ENCODE data around the gene AIFM2. TPM values are rescaled to one million over a fixed set of nuclear protein-coding genes. Genes with fewer than 3 reads are reported as not detected.

Gene AIFM2
- total RNA-seq, 1 donor from 2014 or later = 5.8 TPM

- Mint-ChIP-seq H3K27ac (no peak overlapping the region), H3K27me3 (no peaks in the 10 kb centered on the region), H3K36me3 (peaks cover 27% of the 10 kb centered on the region), H3K4me1 (ENCODE audit: unreplicated experiment) (peaks cover 18% of the 10 kb centered on the region), H3K9me3 (no peaks in the 10 kb centered on the region), H3K4me3 (no peak overlapping the region)
- DNase-seq (ENCODE audit: extremely low spot score, unreplicated experiment) = no peak
- TF ChIP-seq CTCF (conservative IDR thresholded peaks at IDR 0.05) = no peak
Observed at GRCh38 chr10:70158113-70158512, 25.5 kb upstream of the AIFM2 start.

GRCh38 chr10:70155255-70155838 is 22.7 kb upstream of the AIFM2 start:
- Mint-ChIP-seq H3K9me3 (no peaks in the 10 kb centered on the region), H3K4me1 (ENCODE audit: unreplicated experiment) (no peaks in the 10 kb centered on the region), H3K4me3 (no peak overlapping the region), H3K27me3 (no peaks in the 10 kb centered on the region), H3K36me3 (peaks cover 27% of the 10 kb centered on the region), H3K27ac (no peak overlapping the region)
- TF ChIP-seq CTCF (conservative IDR thresholded peaks at IDR 0.05) = no peak
- no peak for DNase-seq (ENCODE audit: extremely low spot score, unreplicated experiment)

GRCh38 chr10:70148516-70148915 is 15.9 kb upstream of the AIFM2 start:
- H3K9me3 Mint-ChIP-seq = no peaks in the 10 kb centered on the region
- peak overlapping the region; percentile 36 for H3K27ac Mint-ChIP-seq
- H3K4me1 Mint-ChIP-seq (ENCODE audit: unreplicated experiment) = peaks cover 5% of the 10 kb centered on the region
- no peak for TF ChIP-seq CTCF (conservative IDR thresholded peaks at IDR 0.05)
- H3K4me3 Mint-ChIP-seq = no peak overlapping the region
- DNase-seq (ENCODE audit: extremely low spot score, unreplicated experiment) = no peak
- H3K27me3 Mint-ChIP-seq = no peaks in the 10 kb centered on the region
- peaks cover 9% of the 10 kb centered on the region for H3K36me3 Mint-ChIP-seq

GRCh38 chr10:70147259-70147625 is 14.6 kb upstream of the AIFM2 start:
- no peak for DNase-seq (ENCODE audit: extremely low spot score, unreplicated experiment)
- peaks cover 11% of the 10 kb centered on the region for H3K4me1 Mint-ChIP-seq (ENCODE audit: unreplicated experiment)
- no peaks in the 10 kb centered on the region for H3K27me3 Mint-ChIP-seq
- H3K4me3 Mint-ChIP-seq = peak overlapping the region; percentile 88
- H3K36me3 Mint-ChIP-seq = peaks cover 8% of the 10 kb centered on the region
- H3K27ac Mint-ChIP-seq = peak overlapping the region; percentile 98
- no peaks in the 10 kb centered on the region for H3K9me3 Mint-ChIP-seq
- peak; percentile 35 for TF ChIP-seq CTCF (conservative IDR thresholded peaks at IDR 0.05)

GRCh38 chr10:70146489-70147258 is 14.0 kb upstream of the AIFM2 start, which contains the start of gene TYSND1:
TSS of gene TYSND1 (minus strand) at chr10:70146700. CDS start at chr10:70146586, 114 bp downstream.
- H3K4me3 Mint-ChIP-seq = peak within 1 kb of the TSS; percentile 90
- H3K36me3 Mint-ChIP-seq = peaks cover 8% of the 10 kb centered on the region
- peak within 1 kb of the TSS; percentile 98 for H3K27ac Mint-ChIP-seq
- H3K9me3 Mint-ChIP-seq = no peaks in the 10 kb centered on the region
- H3K27me3 Mint-ChIP-seq = no peaks in the 10 kb centered on the region
- DNase-seq (ENCODE audit: extremely low spot score, unreplicated experiment) = peak; percentile 97
- peak; percentile 75 for TF ChIP-seq CTCF (conservative IDR thresholded peaks at IDR 0.05)
- peaks cover 14% of the 10 kb centered on the region for H3K4me1 Mint-ChIP-seq (ENCODE audit: unreplicated experiment)

All from type B pancreatic cell (in vitro differentiated cells).